Measurements from ENCODE around the gene GOPC.
"Not testable (repeated sequence)": the region's sequence is repeated elsewhere in the genome, so short reads cannot be mapped to it uniquely, and the experiment has no call there.

The GOPC gene

DNA sequence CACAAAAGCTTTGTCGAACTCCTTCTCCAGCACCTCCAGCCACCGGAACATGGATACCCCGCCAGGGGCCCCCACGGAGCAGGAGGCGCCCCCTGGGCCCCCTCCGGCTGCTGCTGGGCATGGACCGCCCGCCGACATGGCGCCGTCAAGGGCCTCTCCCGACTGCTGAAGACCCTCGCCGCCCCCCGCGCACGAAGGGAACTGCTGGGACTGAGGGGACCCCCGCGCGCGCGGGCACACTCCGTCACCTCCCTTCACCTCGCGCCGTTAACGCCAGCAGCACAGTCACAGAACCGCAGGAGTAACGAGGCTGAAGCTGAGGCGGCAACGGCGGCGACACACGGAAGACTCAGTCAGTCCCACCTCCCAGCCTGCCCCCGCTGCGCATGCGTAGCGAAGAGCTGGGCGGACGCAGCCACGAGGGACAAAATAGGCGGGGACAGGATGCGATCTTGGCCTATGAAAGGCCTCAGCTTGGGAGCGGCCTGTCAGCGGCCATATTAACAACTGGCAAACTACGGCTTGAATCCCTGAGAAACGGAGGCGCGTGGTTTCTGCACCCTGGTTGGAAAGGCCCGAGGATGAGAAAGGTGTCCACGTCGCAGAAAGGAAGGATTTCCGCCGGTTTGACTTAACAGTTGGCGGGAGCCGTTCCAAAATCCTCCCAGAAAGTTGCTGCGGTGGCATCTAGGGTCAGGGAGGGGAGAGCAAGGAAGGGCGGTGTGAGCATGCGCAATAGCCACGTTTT lies at the start of gene GOPC:
Gene GOPC (minus strand): TSS at position 361 of the 748 bp plus-strand sequence. CDS start 223 bp downstream, at position 138.
- DNase-seq = peak; percentile 99

DNA sequence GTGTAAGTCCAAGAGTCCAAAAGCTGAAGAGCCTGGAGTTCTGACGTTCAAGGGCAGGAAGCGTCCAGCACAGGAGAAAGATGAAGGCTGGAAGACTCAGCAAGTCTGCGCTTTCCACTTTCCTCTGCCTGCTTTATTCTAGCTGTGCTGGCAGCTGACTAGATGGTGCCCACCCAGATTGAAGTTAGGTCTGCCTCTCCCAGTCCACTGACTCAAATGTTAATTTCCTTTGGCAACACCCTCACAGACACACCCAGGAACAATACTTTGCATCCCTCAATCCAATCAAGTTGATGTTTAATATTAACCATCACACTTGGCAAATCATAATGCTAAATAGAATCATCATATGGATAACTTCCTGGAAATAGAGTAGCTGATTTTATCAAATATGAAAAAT lies 49.7 kb upstream of the GOPC start:
- not testable (repeated sequence) for DNase-seq

DNA sequence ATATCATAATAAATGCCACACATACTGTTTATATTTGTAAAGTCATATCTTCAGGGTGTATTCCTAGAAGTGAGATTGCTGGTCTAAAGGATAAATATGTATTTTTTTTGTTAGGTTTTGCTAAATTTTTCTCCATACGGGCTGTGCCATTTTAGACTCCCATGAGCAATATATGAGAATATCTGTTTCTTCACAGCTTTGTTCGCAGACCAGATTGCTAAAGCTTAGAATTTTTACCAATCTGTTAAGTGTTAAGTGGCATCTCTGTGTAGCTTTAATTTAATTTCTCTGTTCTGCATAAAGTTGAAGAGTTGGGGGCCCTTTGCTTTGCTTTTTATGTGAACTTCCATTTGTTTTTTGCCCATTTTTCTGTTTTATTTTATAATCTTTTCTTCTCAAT lies 40.7 kb upstream of the GOPC start:
- no peak for DNase-seq

DNA sequence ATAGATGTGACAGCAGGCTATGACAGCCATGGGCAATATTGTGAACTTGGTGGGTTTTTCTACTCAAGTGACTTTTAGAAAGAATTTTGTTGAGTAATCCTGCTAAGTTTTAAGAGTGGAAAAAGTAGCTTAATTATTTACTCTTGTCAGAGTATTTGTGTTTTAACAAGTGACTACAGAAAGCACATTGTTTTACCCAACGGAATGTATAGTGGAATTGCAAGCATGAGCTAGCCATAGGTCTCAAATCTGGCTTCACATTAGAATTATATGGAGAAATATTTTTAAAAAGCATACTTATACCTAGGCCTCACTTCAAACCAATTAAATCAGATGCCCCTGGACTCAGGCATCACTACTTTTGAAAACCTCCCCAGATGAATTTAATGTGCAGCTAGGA lies 35.5 kb upstream of the GOPC start:
- no peak for DNase-seq

DNA sequence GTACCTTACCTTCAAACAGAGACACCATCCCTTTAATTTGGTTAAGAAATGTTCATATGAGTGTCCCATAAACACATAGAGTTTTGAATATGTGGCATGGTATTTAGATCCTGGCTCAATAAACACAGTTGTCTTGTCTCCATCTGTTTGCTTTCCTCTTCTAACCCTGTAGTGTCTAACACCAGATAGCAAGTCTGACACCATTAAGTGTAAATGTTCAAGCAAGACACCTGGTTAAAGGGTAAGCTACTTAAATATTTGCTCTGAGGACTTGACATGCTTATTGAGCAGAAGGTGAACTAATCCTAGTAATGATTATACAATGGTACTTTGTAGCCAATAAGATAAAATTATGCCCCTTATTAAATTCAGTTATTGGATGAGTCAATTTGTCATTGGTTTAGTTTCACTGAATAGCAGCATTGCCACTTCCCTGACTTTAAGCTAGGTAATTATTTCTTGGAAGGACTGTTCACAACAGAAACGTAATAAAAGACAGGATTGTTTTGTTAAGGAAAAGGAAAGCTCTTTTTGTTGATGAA lies 26.9 kb upstream of the GOPC start:
- DNase-seq = no peak

DNA sequence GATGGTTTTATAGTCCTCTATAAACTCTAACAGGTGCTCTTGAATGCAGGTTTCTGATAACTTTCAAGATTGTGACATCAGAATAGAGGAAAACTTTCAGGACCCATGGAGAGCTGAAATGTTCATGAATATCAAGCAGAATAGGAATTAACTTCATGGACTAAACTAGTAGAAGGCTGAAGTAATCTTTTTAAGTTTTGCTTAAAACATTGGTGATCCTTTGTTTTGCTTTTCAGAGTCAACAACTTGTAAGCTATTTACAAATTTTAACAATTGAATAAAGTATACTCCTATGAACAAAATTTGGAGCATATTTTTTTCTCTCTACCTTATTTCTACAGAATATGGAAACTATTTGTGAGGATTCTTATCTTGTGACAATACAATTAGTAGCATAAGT lies 25.2 kb upstream of the GOPC start:
- no peak for DNase-seq

DNA sequence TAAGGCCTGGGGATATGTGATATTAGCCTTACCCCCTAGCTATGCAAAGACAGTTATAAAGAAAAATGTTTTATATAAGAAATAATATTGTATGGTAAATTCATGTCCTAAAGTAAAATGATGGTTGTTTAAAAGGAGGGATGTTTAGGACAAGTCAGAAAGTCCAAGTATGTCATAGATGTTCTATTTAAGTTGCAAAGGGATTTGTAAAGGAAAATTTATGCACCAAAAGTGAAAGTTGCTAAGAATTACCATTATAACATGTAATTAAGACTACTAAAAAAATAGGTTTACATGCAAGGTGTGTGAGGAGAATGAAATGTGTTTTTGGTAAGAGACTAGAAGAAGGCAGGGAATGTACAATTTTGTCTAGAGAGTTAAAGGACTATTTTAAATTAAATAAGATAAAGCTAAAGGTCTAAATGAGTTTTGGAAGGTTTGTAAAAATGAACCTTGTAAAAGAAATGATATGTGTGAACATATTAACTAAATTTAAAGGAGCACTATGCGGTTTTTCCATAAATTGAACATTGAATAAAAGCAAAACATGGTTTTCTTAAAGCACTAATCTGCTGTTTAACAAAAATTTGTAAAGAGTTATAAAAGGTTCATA lies 22.7 kb upstream of the GOPC start:
- no peak for DNase-seq

DNA sequence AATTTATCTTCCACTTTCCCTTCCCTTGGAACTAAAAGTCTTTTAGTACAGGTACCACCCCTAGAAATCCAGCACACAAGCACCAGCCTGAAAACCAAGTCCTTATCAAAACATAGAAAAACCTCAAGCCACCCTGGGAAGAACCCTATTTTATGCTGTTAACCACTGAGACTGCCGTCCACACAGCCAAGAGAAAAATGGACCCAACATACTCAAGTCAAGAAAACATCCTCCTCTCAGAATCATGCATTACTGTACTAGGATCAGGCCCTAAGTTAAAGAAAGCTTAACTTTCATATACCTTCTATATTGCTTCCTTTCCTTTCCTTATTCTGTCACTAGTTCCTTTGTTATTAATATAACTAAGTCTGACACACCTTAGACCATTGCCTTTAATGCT lies 16.9 kb upstream of the GOPC start:
- no peak for DNase-seq

DNA sequence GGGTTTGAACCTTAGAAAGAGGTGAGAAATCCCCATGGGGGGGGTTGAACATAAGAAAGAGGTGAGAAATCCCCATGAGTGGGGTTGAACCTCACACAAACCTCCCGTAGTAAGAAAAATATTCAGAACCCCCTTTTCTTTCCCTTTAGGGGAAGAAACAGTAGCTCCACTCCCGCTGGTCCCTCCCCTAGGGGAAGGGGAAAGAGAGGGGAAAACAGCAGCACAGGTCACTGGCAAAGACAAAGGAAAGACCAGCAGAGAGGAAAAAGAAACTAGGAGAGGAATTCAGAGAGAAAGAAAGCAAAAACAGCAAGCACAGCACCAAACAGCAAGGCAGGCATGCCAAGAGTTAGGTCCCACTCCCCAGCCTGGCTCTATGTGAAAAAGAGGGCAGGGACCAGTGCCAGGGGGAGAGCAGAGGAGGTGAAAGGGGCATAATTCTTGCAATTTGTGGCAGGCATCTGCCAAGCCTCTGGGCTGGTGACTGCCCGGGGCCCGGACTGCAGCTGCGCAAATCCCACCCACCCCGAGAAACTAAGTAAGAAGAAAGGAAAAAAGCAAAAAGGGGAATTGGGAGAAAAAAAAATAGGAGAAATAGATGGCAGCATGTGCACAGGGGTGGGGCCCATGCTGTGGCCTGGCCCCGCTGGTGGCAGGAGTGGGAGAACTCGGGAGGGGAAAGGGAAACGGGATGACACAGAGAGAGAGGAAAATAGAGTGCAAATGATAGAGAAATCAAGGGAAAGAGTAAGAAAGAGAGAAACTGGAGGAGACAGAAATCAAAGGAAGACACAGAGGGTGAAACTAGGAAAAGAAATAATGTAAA lies 15.1 kb upstream of the GOPC start:
- no peak for DNase-seq

DNA sequence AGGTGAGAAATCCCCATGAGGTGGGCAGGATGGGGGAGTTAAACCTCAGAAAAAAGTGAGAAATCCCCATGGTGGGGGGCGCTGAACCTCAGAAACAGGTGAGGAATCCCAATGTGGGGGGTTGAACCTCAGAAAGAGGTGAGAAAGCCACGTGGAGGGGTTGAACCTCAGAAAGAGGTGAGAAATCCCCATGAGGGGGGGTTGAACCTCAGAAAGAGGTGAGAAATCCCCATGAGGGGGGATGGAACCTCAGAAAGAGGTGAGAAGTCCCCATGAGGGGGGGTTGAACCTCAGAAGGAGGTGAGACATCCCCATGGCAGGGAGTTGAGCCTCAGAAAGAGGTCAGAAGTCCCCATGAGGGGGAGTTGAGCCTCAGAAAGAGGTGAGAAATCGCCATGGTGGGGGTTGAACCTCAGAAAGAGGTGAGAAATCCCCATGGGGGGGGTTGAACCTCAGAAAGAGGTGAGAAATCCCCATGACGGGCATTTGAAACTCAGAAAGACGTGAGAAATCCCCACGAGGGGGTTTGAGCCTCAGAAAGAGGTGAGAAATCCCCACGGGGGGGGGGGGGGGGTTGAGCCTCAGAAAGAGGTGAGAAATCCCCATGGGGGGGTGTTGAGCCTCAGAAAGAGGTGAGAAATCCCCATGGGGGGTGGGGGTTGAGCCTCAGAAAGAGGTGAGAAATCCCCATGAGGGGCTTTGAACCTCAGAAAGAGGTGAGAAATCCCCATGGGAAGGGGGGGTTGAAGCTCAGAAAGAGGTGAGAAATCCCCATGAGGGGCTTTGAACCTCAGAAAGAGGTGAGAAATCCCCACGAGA lies 14.3 kb upstream of the GOPC start:
- no peak for DNase-seq

DNA sequence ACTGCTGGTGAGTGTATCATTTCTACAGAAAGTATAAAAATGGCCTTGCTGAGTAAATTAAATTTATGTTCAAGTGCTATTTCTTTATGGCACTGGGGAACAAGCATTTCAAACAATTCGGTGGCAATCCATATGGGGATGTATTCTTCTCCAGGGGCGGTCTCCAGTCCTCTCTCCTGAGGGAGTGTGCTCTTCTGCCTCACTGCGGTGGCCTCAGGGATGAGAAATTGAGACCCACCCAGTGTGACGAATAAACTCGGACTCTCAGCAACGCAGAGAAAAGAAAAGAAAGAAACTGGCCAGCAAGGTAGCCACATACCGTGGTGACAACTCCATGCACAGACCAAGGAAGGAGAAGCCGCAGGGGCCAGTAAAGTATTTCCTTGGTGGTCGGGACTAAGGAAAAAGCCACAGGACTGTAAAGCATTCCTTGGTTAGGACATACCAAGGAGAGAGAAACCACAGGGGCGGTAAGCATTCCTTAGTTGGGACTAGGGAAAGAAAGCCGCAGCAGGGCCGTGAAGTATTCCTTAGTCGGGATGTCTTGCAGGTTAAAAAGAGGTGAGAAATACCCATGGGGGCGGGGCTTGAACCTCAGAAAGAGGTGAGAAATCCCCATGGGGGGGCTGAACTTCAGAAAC lies 13.6 kb upstream of the GOPC start:
- no peak for DNase-seq

DNA sequence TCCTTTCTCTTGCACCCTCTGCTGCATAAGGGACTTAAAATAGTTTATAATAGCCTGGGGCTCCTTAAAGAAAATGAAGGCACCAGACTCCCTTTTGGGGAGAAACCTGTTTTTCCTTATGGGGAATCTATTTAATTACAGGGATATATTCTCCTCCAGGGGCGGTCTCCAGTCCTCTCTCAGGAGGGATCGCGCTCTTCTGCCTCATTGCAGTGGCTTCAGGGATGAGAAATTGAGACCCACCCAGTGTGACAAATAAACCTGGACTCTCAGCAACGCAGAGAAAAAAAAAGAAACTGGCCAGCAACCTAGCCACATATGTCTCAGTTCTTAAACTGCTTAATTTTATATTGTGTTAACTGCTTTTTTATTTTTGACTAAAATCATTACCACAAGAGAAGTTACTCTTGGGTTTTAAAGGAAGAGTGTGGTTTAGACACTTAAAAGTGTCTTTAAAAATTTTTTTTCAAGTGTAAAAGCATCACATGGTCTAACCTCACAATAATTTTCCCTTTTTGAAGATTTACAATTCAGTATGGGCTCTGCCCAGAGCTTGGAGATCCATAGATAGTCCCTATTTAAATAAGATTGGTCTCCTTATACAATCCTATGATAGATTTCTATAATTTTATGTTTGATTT lies 11.7 kb upstream of the GOPC start:
- DNase-seq = no peak

DNA sequence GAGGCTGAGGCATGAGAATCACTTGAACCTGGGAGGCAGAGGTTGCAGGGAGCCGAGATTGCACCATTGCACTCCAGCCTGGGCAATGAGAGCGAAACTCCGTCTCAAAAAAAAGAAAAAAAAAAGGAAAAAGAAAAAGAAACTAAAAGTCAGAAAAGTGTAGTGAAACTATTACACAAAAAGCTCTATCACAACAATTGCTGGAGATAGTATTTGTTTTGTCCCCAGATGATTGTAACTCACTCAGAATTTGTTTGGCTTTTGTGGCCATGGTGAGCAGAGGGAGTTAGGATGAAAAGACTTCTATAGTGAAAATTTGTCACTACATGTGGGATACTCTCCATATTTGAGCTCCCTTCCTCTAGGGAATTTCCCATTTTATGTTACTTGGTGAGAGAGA lies 5.2 kb upstream of the GOPC start:
- DNase-seq = peak; percentile 83

DNA sequence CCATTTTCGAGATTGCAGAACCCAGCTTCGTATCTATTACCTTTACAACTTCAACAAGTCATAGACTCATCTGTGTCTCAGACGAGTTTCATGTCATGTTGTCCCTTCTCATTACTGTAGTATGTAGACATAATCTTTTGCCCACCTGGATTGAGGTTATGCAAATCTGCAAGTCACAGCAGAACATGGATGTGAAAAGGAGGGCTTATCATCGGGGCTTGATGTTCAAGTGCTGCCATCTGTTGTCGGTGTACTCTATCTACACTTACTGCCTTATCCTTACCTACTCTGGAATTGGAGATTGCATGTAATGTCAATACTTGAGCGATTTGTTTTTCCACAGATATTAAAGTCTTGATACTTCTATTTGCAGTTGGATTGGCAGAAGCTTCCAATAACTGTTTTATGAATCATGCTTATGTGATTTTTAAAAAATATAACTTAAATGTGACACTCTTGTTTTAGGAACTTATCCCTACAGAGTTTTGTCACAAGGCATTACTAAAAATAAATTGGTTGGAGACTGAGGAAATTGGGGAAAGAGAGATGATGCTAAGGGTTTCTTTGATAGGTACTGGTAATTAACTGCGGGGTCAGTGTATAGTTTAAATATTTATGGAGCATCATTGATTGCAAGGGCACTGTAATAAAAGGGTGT lies 3.0 kb upstream of the GOPC start:
- peak; percentile 66 for DNase-seq

DNA sequence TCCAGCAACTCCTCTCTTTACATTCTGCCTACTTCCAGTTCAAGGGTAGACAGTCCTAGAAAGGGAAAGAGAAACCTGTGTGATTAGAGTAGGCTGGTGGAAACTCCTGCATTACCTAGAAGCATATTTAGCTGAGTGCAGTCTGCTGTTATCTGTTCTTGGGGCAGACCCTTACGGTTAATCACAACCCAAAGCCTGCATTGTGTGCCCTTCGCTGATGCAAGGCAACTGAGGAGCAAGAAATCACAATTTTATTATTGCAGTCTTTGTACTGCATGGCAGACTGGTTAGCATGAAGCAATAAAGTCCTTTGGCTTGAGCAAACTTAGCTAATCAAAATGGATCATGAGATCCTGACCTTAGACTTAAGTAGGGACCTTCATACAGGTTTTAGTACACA lies 1.5 kb upstream of the GOPC start:
- peak; percentile 64 for DNase-seq

DNA sequence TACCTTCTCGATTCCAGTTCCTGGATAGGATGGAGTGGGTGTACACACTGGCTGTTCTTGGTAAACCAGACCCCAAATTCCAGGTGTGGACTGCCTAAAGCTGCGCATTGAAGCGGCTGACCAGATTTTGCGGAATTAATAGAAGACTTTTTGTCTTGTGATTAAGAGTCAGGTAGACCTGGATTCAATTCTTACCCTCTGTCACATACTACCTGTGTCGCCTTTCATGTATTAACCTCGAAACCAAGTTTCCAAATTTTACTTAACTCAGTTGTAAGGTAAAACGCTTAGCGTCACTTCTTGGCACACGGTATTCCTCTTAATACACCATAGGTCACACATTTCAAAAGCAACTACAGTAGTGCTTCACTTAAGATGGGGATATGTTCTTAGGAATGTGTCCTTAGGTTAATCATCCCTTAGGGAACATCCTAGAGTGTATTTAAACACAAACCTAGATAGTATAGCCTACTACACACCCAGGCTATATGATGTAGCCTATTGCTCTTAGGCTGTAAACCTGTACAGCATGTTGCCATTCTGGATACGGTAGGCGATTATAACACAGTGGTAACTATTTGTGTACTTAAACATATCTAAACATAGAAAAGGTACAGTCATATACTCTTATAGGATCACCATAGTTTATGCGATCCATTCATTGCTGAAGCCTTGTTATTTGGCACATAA lies 733 bp upstream of the GOPC start:
- DNase-seq = no peak

DNA sequence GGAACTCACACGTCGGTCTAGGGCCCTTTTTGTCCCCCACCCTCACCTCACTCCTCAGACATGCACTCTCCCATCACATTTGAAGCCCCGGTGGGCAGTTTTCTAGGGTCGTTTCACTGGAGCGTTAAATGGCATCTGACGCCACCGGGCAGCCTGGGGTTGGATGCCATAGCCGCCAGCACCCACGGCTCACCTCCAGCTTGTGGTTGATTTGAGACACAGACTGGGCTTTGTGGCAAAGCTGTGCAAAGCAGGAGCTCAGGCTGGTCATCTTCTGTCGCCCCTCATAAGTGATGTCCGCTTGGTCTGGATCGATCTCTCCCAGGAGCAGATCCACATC lies 530 bp downstream of the GOPC start:
- DNase-seq = no peak

DNA sequence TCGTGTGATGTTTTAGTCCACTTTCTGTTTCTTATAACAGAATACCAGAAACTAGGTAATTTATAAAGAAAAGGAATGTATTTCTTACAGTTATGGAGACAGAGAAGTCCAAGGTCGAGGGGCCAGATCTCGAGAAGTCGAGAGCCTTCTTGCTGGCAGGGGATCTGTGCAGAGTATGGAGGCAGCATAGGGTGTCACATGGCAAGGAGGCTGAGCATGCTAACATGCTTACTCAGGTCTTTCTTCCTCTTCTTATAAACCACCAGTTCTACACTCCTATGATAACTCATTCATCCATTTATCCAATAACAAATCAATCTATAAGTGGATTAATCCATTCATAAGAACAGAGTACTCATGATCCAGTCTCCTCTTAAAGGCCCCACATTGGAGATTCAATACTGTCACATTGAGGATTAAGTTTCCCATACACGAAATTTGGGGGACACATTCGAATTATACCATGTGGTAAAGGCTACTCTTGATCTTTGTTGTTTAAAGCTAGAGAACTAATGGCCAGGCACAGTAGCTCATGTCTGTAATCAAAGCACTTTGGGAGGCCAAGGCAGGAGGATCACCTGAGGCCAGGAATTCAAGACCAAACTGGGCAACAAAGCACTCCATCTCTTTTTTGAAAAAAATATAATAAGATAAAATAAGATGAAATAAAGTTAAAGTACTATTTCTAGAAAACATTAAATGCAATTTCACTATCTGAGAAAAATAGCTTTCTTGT lies 2.1 kb downstream of the GOPC start:
- DNase-seq = no peak

DNA sequence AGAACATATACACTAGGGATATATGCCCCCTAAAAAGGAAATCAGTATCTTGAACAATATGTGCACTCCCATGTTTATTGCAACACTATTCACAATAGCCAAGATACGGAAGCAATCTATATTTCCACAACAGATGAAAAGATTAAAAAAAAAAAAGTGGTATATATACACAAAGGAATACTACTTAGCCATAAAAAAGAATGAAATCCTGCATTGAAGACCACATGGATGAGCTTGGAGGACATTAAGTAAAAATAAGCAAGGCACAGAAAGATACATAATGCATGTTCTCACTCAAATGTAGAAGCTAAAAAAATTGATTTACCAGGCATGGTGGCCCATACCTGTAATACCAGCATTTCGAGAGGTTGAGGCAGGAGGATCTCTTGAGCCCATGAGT lies 4.6 kb downstream of the GOPC start:
- DNase-seq = no peak
